ENCODE data around the gene BTBD18. TPM values are rescaled to one million over a fixed set of nuclear protein-coding genes. Genes with fewer than 3 reads are reported as not detected.

The BTBD18 gene
- total RNA-seq, 1 donor from 2014 or later, result not detected

DNA sequence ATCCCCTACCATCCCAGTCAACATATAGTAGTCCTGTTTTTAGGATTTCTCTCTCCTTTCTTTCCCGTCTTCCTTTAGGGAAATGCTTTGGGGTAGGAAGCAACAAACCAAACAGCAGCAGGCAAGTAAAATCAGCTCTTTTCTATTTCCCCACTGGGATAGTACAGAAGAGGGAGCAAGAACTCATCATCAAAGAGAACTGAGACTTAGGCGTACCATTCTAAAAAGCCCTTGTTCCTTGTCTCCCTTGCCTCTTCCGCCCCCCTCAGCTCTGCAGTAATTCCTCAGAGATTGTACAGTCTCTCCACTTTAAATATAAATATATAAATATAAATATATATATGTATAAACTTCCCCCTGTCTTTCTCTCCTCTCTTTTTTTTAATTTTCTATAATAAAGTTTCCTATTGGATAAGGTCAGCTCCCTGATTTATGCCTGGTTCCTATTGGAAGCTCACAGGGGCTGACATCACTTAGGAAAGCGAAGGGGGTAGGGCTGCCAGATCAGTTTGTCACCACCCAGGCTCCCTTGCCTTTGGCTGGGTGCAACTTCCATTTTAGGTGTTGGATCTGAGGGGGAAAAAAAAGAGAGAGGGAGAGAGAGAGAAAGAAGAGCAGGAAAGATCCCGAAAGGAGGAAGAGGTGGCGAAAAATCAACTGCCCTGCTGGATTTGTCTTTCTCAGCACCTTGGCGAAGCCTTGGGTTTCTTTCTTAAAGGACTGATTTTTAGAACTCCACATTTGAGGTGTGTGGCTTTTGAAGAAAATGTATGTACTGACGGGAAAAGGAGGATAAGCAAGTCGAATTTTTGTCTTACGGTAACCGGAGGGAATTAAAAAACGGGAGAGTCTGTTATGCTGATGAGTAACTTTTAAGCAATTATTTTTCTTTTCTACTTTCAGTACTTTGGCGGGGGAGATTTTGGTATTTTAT, 9.9 kb upstream of the BTBD18 start, which contains the start of gene CTNND1:
TSS of gene CTNND1 (plus strand) at position 502 of the 934 bp plus-strand sequence. CDS start 29,677 bp downstream, outside the sequence.
- TF ChIP-seq, protein P1, sequence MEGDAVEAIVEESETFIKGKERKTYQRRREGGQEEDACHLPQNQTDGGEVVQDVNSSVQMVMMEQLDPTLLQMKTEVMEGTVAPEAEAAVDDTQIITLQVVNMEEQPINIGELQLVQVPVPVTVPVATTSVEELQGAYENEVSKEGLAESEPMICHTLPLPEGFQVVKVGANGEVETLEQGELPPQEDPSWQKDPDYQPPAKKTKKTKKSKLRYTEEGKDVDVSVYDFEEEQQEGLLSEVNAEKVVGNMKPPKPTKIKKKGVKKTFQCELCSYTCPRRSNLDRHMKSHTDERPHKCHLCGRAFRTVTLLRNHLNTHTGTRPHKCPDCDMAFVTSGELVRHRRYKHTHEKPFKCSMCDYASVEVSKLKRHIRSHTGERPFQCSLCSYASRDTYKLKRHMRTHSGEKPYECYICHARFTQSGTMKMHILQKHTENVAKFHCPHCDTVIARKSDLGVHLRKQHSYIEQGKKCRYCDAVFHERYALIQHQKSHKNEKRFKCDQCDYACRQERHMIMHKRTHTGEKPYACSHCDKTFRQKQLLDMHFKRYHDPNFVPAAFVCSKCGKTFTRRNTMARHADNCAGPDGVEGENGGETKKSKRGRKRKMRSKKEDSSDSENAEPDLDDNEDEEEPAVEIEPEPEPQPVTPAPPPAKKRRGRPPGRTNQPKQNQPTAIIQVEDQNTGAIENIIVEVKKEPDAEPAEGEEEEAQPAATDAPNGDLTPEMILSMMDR (IDR thresholded peaks at IDR 0.05; ENCODE audit: borderline replicate concordance), result no peak
- DNase-seq, result peak; percentile 84
- H3K4me3 ChIP-seq, result peak within 1 kb of the TSS; percentile 80
- H3K36me3 ChIP-seq, result no peaks in the 10 kb centered on the region
- H3K4me1 ChIP-seq, result peaks cover 38% of the 10 kb centered on the region
- H3K9me3 ChIP-seq (replicated peaks), result no peaks in the 10 kb centered on the region
- peak within 1 kb of the TSS; percentile 94 for H3K27ac ChIP-seq (replicated peaks)
- intact Hi-C loops (cut with micrococcal nuclease), result loop anchor here (5.0 kb wide), 1 partner anchor 36 kb away; no protein-coding TSS in a partner anchor
- H3K27me3 ChIP-seq (ENCODE audit: low read depth), result no peaks in the 10 kb centered on the region

DNA sequence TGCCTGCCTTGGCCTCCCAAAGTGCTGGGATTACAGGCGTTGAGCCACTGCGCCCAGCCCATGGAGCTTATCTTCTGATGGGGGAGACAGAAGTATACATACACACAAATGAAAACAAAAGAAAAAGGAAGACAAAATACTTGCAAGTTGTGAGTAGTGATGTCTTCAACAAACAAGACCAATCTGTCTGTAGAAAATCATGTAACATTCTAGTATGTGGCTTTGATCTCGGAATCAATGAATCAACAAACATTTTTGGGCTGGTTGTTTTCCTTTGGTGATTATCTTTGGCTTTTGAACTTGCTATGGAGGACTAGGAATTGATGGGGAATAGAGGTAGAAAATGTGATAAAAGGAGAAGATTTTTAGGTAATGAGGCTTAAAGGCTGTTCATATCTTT, 6.6 kb upstream of the BTBD18 start:
- Histone ChIP-seq H3K36me3 (no peaks in the 10 kb centered on the region), H3K9me3 (replicated peaks) (no peaks in the 10 kb centered on the region), H3K4me1 (peaks cover 9% of the 10 kb centered on the region), H3K27me3 (ENCODE audit: low read depth) (no peaks in the 10 kb centered on the region), H3K4me3 (no peak overlapping the region), H3K27ac (replicated peaks) (no peak overlapping the region)
- TF ChIP-seq, protein P1 (IDR thresholded peaks at IDR 0.05; ENCODE audit: borderline replicate concordance), result no peak
- intact Hi-C loops (cut with micrococcal nuclease), result no loop called here
- DNase-seq, result no peak

GRCh38 chr11:57752954-57753353, 1.3 kb upstream of the BTBD18 start:
- no peaks in the 10 kb centered on the region for H3K27me3 ChIP-seq (ENCODE audit: low read depth)
- no peaks in the 10 kb centered on the region for H3K9me3 ChIP-seq (replicated peaks)

GRCh38 chr11:57751176-57751575, 443 bp downstream of the BTBD18 start:
- peaks cover 10% of the 10 kb centered on the region for H3K36me3 ChIP-seq
- H3K9me3 ChIP-seq (replicated peaks), result no peaks in the 10 kb centered on the region
- no peak for DNase-seq
- H3K27me3 ChIP-seq (ENCODE audit: low read depth), result no peaks in the 10 kb centered on the region
- intact Hi-C loops (cut with micrococcal nuclease), result no loop called here
- H3K4me1 ChIP-seq, result peaks cover 7% of the 10 kb centered on the region
- H3K4me3 ChIP-seq, result no peak overlapping the region
- H3K27ac ChIP-seq (replicated peaks), result peak overlapping the region; percentile 58
- TF ChIP-seq, protein P1 (IDR thresholded peaks at IDR 0.05; ENCODE audit: borderline replicate concordance), result no peak

More at GRCh38 chr11:57752954-57753353, 1.3 kb upstream of the BTBD18 start:
- DNase-seq, result no peak
- H3K4me1 ChIP-seq, result peaks cover 7% of the 10 kb centered on the region
- no peak overlapping the region for H3K4me3 ChIP-seq
- no peaks in the 10 kb centered on the region for H3K36me3 ChIP-seq
- TF ChIP-seq, protein P1 (IDR thresholded peaks at IDR 0.05; ENCODE audit: borderline replicate concordance), result no peak
- H3K27ac ChIP-seq (replicated peaks), result no peak overlapping the region
- intact Hi-C loops (cut with micrococcal nuclease), result no loop called here

- DNase-seq, result no peak
- Histone ChIP-seq H3K4me1 (peaks cover 38% of the 10 kb centered on the region), H3K27me3 (ENCODE audit: low read depth) (no peaks in the 10 kb centered on the region), H3K4me3 (no peak overlapping the region), H3K36me3 (peaks cover 43% of the 10 kb centered on the region), H3K27ac (replicated peaks) (no peak overlapping the region), H3K9me3 (replicated peaks) (no peaks in the 10 kb centered on the region)
- TF ChIP-seq, protein P1 (IDR thresholded peaks at IDR 0.05; ENCODE audit: borderline replicate concordance), result no peak
- intact Hi-C loops (cut with micrococcal nuclease), result no loop called here
Observed at GRCh38 chr11:57746920-57747319, 4.7 kb downstream of the BTBD18 start.

Measured in left ventricle myocardium inferior (tissue), 1 donor.